ENCODE measurements around the gene ALOX15B. TPM values are rescaled to one million over a fixed set of nuclear protein-coding genes. Genes with fewer than 3 reads are reported as not detected.

Gene ALOX15B
- total and polyA plus RNA-seq, 9 of the 15 experiments (the other 6 are each of a cell fraction or from before 2014, with no cell fraction given) = 0.04 TPM; not detected in 8

DNA sequence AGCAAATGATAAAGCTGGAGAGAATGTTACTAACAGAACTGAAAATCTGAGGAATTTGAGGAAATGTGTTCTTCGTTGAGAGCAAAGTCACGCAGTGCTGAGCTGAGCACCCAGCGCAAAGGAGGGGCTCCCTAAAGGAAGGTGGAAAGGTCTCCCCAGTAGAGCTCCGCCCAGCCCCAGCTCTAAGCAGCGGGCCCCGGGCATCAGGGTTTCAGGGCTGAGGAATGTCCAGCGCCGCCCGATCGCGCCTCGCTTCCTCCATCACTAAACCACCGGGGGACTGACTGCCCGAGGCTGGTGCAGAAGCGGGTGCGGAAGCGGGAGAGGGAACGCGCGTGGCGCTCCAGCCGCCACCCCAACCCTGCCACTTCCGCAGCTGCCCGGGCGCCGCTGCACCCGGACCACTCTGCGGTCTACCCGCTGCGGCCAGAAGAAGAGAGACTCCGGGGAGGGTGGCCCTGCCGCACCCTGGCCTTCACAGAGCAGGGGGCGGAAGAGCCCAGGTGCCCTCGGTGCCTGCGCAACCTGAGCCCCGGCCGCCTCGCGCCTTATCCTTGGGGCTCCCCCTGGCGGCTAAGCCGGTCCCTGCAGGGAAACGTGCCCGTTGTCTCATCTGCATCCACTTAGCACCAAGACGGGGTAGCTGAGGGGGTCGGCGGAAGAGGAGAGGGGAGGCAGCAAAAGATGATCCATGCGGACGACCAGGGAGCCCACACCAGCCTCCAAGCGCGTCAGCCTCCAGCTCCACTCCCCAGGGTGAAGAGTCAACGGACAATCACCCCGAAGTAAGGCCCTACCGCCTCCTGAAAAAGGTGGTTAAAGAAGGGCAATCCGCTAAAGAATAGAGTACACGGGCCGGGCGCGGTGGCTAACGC lies 48.8 kb upstream of the ALOX15B start (continued):
- peak; percentile 39 for TF ChIP-seq CTCFL (IDR thresholded peaks at IDR 0.05; ENCODE audit: borderline replicate concordance, insufficient read depth, low read depth, low read length, poor library complexity, severe bottlenecking)
- TF ChIP-seq, protein P1, sequence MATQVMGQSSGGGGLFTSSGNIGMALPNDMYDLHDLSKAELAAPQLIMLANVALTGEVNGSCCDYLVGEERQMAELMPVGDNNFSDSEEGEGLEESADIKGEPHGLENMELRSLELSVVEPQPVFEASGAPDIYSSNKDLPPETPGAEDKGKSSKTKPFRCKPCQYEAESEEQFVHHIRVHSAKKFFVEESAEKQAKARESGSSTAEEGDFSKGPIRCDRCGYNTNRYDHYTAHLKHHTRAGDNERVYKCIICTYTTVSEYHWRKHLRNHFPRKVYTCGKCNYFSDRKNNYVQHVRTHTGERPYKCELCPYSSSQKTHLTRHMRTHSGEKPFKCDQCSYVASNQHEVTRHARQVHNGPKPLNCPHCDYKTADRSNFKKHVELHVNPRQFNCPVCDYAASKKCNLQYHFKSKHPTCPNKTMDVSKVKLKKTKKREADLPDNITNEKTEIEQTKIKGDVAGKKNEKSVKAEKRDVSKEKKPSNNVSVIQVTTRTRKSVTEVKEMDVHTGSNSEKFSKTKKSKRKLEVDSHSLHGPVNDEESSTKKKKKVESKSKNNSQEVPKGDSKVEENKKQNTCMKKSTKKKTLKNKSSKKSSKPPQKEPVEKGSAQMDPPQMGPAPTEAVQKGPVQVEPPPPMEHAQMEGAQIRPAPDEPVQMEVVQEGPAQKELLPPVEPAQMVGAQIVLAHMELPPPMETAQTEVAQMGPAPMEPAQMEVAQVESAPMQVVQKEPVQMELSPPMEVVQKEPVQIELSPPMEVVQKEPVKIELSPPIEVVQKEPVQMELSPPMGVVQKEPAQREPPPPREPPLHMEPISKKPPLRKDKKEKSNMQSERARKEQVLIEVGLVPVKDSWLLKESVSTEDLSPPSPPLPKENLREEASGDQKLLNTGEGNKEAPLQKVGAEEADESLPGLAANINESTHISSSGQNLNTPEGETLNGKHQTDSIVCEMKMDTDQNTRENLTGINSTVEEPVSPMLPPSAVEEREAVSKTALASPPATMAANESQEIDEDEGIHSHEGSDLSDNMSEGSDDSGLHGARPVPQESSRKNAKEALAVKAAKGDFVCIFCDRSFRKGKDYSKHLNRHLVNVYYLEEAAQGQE (IDR thresholded peaks at IDR 0.05; ENCODE audit: borderline replicate concordance) = peak; percentile 48; the same call in 1 of the 2 replicates
- TF ChIP-seq, protein P1 (CRISPR knock-in tag; IDR thresholded peaks at IDR 0.05; ENCODE audit: low read depth) = no peak
- TF ChIP-seq NFE2L1 (tag; IDR thresholded peaks at IDR 0.05; ENCODE audit: borderline replicate concordance, low read depth) = no peak
- TF ChIP-seq MYC (IDR thresholded peaks at IDR 0.05; ENCODE audit: low read depth, low read length) = peak; percentile 66
- TF ChIP-seq MYC (CRISPR knock-in tag; IDR thresholded peaks at IDR 0.05; ENCODE audit: borderline replicate concordance, low read depth) = no peak
- TF ChIP-seq CXXC5 (CRISPR knock-in tag; IDR thresholded peaks at IDR 0.05) = peak; percentile 45
- TF ChIP-seq CC2D1A (IDR thresholded peaks at IDR 0.05) = no peak
- TF ChIP-seq HINFP (tag; conservative IDR thresholded peaks at IDR 0.05; ENCODE audit: low read depth) = no peak
- no peak for TF ChIP-seq TBP (optimal IDR thresholded peaks at IDR 0.05; ENCODE audit: low read depth, low read length)
- no peak for TF ChIP-seq ATF2 (CRISPR knock-in tag; IDR thresholded peaks at IDR 0.05)
- TF ChIP-seq CBFA2T2 (conservative IDR thresholded peaks at IDR 0.05) = no peak
- TF ChIP-seq RBM17 (IDR thresholded peaks at IDR 0.05; ENCODE audit: borderline replicate concordance, low read depth, low read length) = no peak
